Left ventricle myocardium superior (tissue), 1 donor: ENCODE results near the gene ATP1B3. TPM values are rescaled to one million over a fixed set of nuclear protein-coding genes. Genes with fewer than 3 reads are reported as not detected.
"Not testable (repeated sequence)": the region's sequence is repeated elsewhere in the genome, so short reads cannot be mapped to it uniquely, and the experiment has no call there.

ENCODE experiments used
- ATAC-seq: fragments of 200-7000 bp; cut with Tn5 transposase; one replicate; pipeline ENCODE4 v1.9.1; 2020; ENCODE audit warnings: mild to moderate bottlenecking, moderate library complexity
- DNase-seq: peaks from one replicate; pipeline ENCODE4 v3.0.0-alpha.2; 2020
- intact Hi-C: fragments of 100-400 bp; cut with micrococcal nuclease; formaldehyde crosslinking; loops from one replicate; pipeline ENCODE4 v1.11.0; 2022
- total RNA-seq: library from RNA; stranded (reverse); fragmentation: NEBNext Ultra II Directional; extraction: Animal tissue kit (Norgen Biotek cat#: 25700); gene quantifications from one replicate; pipeline ENCODE4 v1.2.1, GENCODE V29; 2021
- donor health status: DM: no; HTN: yes; CAD: no; lungs with severe emphysema.

The ATP1B3 gene
- total RNA-seq, 1 donor from 2014 or later = 31.1 TPM

- intact Hi-C loops = no loop called here
- ATAC-seq (no peak), DNase-seq (no peak)
These were observed 18.1 kb upstream of the ATP1B3 start for GRCh38 chr3:141858312-141858711.

GRCh38 chr3:141859651-141860050, 16.8 kb upstream of the ATP1B3 start:
- intact Hi-C loops = no loop called here
- ATAC-seq (no peak), DNase-seq (no peak)

- intact Hi-C loops = no loop called here
- DNase-seq (no peak), ATAC-seq (peak; percentile 35)
These were observed 16.3 kb upstream of the ATP1B3 start for GRCh38 chr3:141860086-141860669.

GRCh38 chr3:141860766-141861513, 15.5 kb upstream of the ATP1B3 start:
- DNase-seq = no peak
- intact Hi-C loops = no loop called here
- ATAC-seq = peak; percentile 45

GRCh38 chr3:141862279-141862816, 14.1 kb upstream of the ATP1B3 start:
- no peak for ATAC-seq
- intact Hi-C loops = no loop called here
- no peak for DNase-seq

- ATAC-seq = peak; percentile 31
- intact Hi-C loops = no loop called here
- no peak for DNase-seq
These were observed 13.0 kb upstream of the ATP1B3 start for GRCh38 chr3:141863491-141863890.

- intact Hi-C loops = no loop called here
- no peak for DNase-seq
- no peak for ATAC-seq
These were observed 12.0 kb upstream of the ATP1B3 start for GRCh38 chr3:141864281-141864970.

GRCh38 chr3:141865101-141865500, 11.3 kb upstream of the ATP1B3 start:
- ATAC-seq = no peak
- intact Hi-C loops = no loop called here
- DNase-seq = no peak

GRCh38 chr3:141870091-141870687, 6.3 kb upstream of the ATP1B3 start:
- ATAC-seq = no peak
- DNase-seq = no peak
- intact Hi-C loops = no loop called here

GRCh38 chr3:141875374-141875892, 1.0 kb upstream of the ATP1B3 start:
- intact Hi-C loops = loop anchor here (5.0 kb wide), 1 partner anchor 138 kb away; the partner anchor contains the start of gene RNF7

GRCh38 chr3:141875893-141876380, 506 bp upstream of the ATP1B3 start:
- intact Hi-C loops = loop anchor here (5.0 kb wide), 1 partner anchor 139 kb away; the partner anchor contains the start of gene RNF7
- DNase-seq = no peak
- peak; percentile 84 for ATAC-seq

More at GRCh38 chr3:141875374-141875892, 1.0 kb upstream of the ATP1B3 start:
- ATAC-seq (peak; percentile 90), DNase-seq (peak; percentile 88)

- ATAC-seq (peak; percentile 20), DNase-seq (peak; percentile 67)
- intact Hi-C loops = loop anchor here (5.0 kb wide), 1 partner anchor 140 kb away; the partner anchor contains the start of gene RNF7
These were observed 613 bp downstream of the ATP1B3 start for GRCh38 chr3:141876891-141877621.

- ATAC-seq (no peak), DNase-seq (no peak)
- intact Hi-C loops = loop anchor here (5.0 kb wide), 1 partner anchor 141 kb away; the partner anchor contains the start of gene RNF7
These were observed 1.5 kb downstream of the ATP1B3 start for GRCh38 chr3:141877911-141878310.

- ATAC-seq = no peak
- no peak for DNase-seq
- intact Hi-C loops = loop anchor here (5.0 kb wide), 1 partner anchor 141 kb away; the partner anchor contains the start of gene RNF7
These were observed 1.9 kb downstream of the ATP1B3 start for GRCh38 chr3:141878326-141878725.

- no peak for DNase-seq
- intact Hi-C loops = loop anchor here (5.0 kb wide), 1 partner anchor 142 kb away; the partner anchor contains the start of gene RNF7
- no peak for ATAC-seq
These were observed 2.4 kb downstream of the ATP1B3 start for GRCh38 chr3:141878817-141879216.

GRCh38 chr3:141881702-141882101, 5.3 kb downstream of the ATP1B3 start:
- intact Hi-C loops = no loop called here
- ATAC-seq (no peak), DNase-seq (no peak)

GRCh38 chr3:141887051-141887450, 10.6 kb downstream of the ATP1B3 start:
- intact Hi-C loops = no loop called here
- DNase-seq (no peak), ATAC-seq (no peak)

- intact Hi-C loops, ATAC-seq, DNase-seq: not testable (repeated sequence)
These were observed 12.1 kb downstream of the ATP1B3 start for GRCh38 chr3:141888548-141888947.
